Activated T-cell treated with anti-CD3 and anti-CD28 coated beads, Interleukin-2, amount 50 U/mL, for 4 hours (primary cell): Measurements from ENCODE around the gene BMP6. TPM values are rescaled to one million over a fixed set of nuclear protein-coding genes. Genes with fewer than 3 reads are reported as not detected.

Experiments
- ATAC-seq, 2 donors: fragments of 200-7000 bp; cut with Tn5 transposase; one replicate each; pipeline ENCODE4 v1.10.0; 2021
- DNase-seq: peaks from one replicate; pipeline ENCODE4 v3.0.0-alpha.2; 2020
- H3K27me3 Mint-ChIP-seq: one replicate; pipeline ENCODE4 v1.8.0; 2021; ENCODE audit warnings: low read depth, mixed read lengths
- H3K36me3 Mint-ChIP-seq: one replicate; pipeline ENCODE4 v1.8.0; 2022; ENCODE audit warnings: mixed read lengths; ENCODE audit not compliant: insufficient read depth
- H3K4me1 Mint-ChIP-seq: one replicate; pipeline ENCODE4 v1.8.0; 2021; ENCODE audit warnings: low read depth, mixed read lengths
- H3K4me3 Mint-ChIP-seq: one replicate; pipeline ENCODE4 v1.8.0; 2021; ENCODE audit warnings: mild to moderate bottlenecking, moderate library complexity, mixed read lengths
- H3K9me3 Mint-ChIP-seq: one replicate; pipeline ENCODE4 v1.8.0; 2021; ENCODE audit warnings: mixed read lengths
- total RNA-seq, 3 donors: library from RNA; stranded (reverse); gene quantifications; one replicate each; pipeline ENCODE4 v1.2.1, GENCODE V29; 2021

BMP6 gene
- total RNA-seq, 3 donors from 2014 or later = not detected

GRCh38 chr6:7905416-7905815 lies 179.5 kb downstream of the BMP6 start:
- no peaks in the 10 kb centered on the region for H3K9me3 Mint-ChIP-seq

GRCh38 chr6:7906741-7907140 lies 180.8 kb downstream of the BMP6 start:
- H3K4me3 Mint-ChIP-seq = no peak overlapping the region
- DNase-seq = no peak
- peaks cover 9% of the 10 kb centered on the region for H3K4me1 Mint-ChIP-seq
- no peaks in the 10 kb centered on the region for H3K27me3 Mint-ChIP-seq
- peaks cover 19% of the 10 kb centered on the region for H3K36me3 Mint-ChIP-seq
- no peaks in the 10 kb centered on the region for H3K9me3 Mint-ChIP-seq
- no peak for ATAC-seq

More at GRCh38 chr6:7905416-7905815, 179.5 kb downstream of the BMP6 start:
- Mint-ChIP-seq H3K27me3 (no peaks in the 10 kb centered on the region), H3K4me1 (peaks cover 4% of the 10 kb centered on the region), H3K4me3 (no peak overlapping the region), H3K36me3 (peaks cover 29% of the 10 kb centered on the region)
- DNase-seq = no peak
- no peak for ATAC-seq

GRCh38 chr6:7907159-7907558 lies 181.3 kb downstream of the BMP6 start:
- Mint-ChIP-seq H3K27me3 (no peaks in the 10 kb centered on the region), H3K4me1 (peaks cover 9% of the 10 kb centered on the region), H3K9me3 (no peaks in the 10 kb centered on the region), H3K4me3 (no peak overlapping the region), H3K36me3 (peaks cover 18% of the 10 kb centered on the region)
- ATAC-seq (no peak), DNase-seq (no peak)

- Mint-ChIP-seq H3K4me3 (peak overlapping the region; percentile 81), H3K36me3 (peaks cover 6% of the 10 kb centered on the region), H3K9me3 (no peaks in the 10 kb centered on the region), H3K27me3 (no peaks in the 10 kb centered on the region), H3K4me1 (peaks cover 9% of the 10 kb centered on the region)
- DNase-seq (peak; percentile 25), ATAC-seq (peak; percentile 55 to 58)
Measured at GRCh38 chr6:7909323-7910276, 183.7 kb downstream of the BMP6 start.

- no peaks in the 10 kb centered on the region for H3K9me3 Mint-ChIP-seq
- no peaks in the 10 kb centered on the region for H3K27me3 Mint-ChIP-seq
- H3K36me3 Mint-ChIP-seq = no peaks in the 10 kb centered on the region
- DNase-seq = no peak
- peaks cover 9% of the 10 kb centered on the region for H3K4me1 Mint-ChIP-seq
- H3K4me3 Mint-ChIP-seq = no peak overlapping the region
- peak; percentile 58 to 59 for ATAC-seq
Measured at GRCh38 chr6:7910298-7910653, 184.4 kb downstream of the BMP6 start.

- Mint-ChIP-seq H3K36me3 (no peaks in the 10 kb centered on the region), H3K9me3 (no peaks in the 10 kb centered on the region), H3K27me3 (peaks cover 1% of the 10 kb centered on the region), H3K4me3 (peak within 1 kb of the TSS; percentile 81), H3K4me1 (peaks cover 9% of the 10 kb centered on the region)
- peak; percentile 63 for DNase-seq
- ATAC-seq = peak; percentile 88 to 89
Measured at GRCh38 chr6:7910654-7911344, 184.9 kb downstream of the BMP6 start, which contains the start of gene TXNDC5. Gene TXNDC5, minus strand, starts transcription at chr6:7910788. Its CDS starts 12 bp downstream, at chr6:7910776.

GRCh38 chr6:7911345-7911725 lies 185.4 kb downstream of the BMP6 start:
- Mint-ChIP-seq H3K4me3 (no peak overlapping the region), H3K9me3 (no peaks in the 10 kb centered on the region), H3K27me3 (peaks cover 2% of the 10 kb centered on the region), H3K4me1 (peaks cover 9% of the 10 kb centered on the region), H3K36me3 (no peaks in the 10 kb centered on the region)
- ATAC-seq (no peak), DNase-seq (no peak)

GRCh38 chr6:7912024-7912423 lies 186.1 kb downstream of the BMP6 start:
- ATAC-seq (no peak), DNase-seq (no peak)
- peaks cover 2% of the 10 kb centered on the region for H3K27me3 Mint-ChIP-seq
- no peaks in the 10 kb centered on the region for H3K9me3 Mint-ChIP-seq
- H3K36me3 Mint-ChIP-seq = no peaks in the 10 kb centered on the region
- no peak overlapping the region for H3K4me3 Mint-ChIP-seq
- peaks cover 9% of the 10 kb centered on the region for H3K4me1 Mint-ChIP-seq

- Mint-ChIP-seq H3K9me3 (no peaks in the 10 kb centered on the region), H3K4me3 (no peak overlapping the region), H3K36me3 (no peaks in the 10 kb centered on the region), H3K4me1 (peaks cover 9% of the 10 kb centered on the region), H3K27me3 (peaks cover 2% of the 10 kb centered on the region)
- ATAC-seq (no peak), DNase-seq (no peak)
Measured at GRCh38 chr6:7912736-7913517, 187.0 kb downstream of the BMP6 start.

- ATAC-seq (no peak), DNase-seq (no peak)
- Mint-ChIP-seq H3K9me3 (no peaks in the 10 kb centered on the region), H3K36me3 (no peaks in the 10 kb centered on the region), H3K4me1 (peaks cover 6% of the 10 kb centered on the region), H3K27me3 (peaks cover 5% of the 10 kb centered on the region), H3K4me3 (no peak overlapping the region)
Measured at GRCh38 chr6:7914311-7914710, 188.4 kb downstream of the BMP6 start.

GRCh38 chr6:7914991-7915789 lies 189.3 kb downstream of the BMP6 start:
- peaks cover 5% of the 10 kb centered on the region for H3K27me3 Mint-ChIP-seq
- no peak overlapping the region for H3K4me3 Mint-ChIP-seq
- no peaks in the 10 kb centered on the region for H3K9me3 Mint-ChIP-seq
- DNase-seq (no peak), ATAC-seq (no peak)
- H3K36me3 Mint-ChIP-seq = no peaks in the 10 kb centered on the region
- H3K4me1 Mint-ChIP-seq = peaks cover 5% of the 10 kb centered on the region

GRCh38 chr6:7916959-7917358 lies 191.1 kb downstream of the BMP6 start:
- Mint-ChIP-seq H3K36me3 (no peaks in the 10 kb centered on the region), H3K9me3 (no peaks in the 10 kb centered on the region), H3K4me1 (no peaks in the 10 kb centered on the region), H3K4me3 (no peak overlapping the region), H3K27me3 (peaks cover 5% of the 10 kb centered on the region)
- no peak for ATAC-seq
- no peak for DNase-seq

GRCh38 chr6:7917729-7918128 lies 191.8 kb downstream of the BMP6 start:
- H3K4me1 Mint-ChIP-seq = no peaks in the 10 kb centered on the region
- no peaks in the 10 kb centered on the region for H3K9me3 Mint-ChIP-seq
- peaks cover 5% of the 10 kb centered on the region for H3K27me3 Mint-ChIP-seq
- no peak for DNase-seq
- no peak for ATAC-seq
- H3K4me3 Mint-ChIP-seq = no peak overlapping the region
- no peaks in the 10 kb centered on the region for H3K36me3 Mint-ChIP-seq
